Gastrocnemius medialis (tissue), 4 donors: Measurements from ENCODE around the gene RASL11A. TPM values are rescaled to one million over a fixed set of nuclear protein-coding genes. Genes with fewer than 3 reads are reported as not detected.
"Not testable (repeated sequence)": the region's sequence is repeated elsewhere in the genome, so short reads cannot be mapped to it uniquely, and the experiment has no call there.

ENCODE experiments used
- ATAC-seq, 2 donors: fragments of 150-250 bp; one replicate each; pipeline ENCODE4 v1.9.1; 2016
- DNase-seq, 2 donors: peaks; one replicate each; pipeline ENCODE4 v3.0.0-alpha.2; 2019
- H3K27ac ChIP-seq, 4 donors: fragments of 200-600 bp; sonication (generic); 1 replicate in 1 of 4; 2 replicates in 3 of 4; pipeline ENCODE4 v1.5.1; 2016 to 2018; ENCODE audit warnings: mild to moderate bottlenecking in 2 of 4, moderate library complexity in 1 of 4
- H3K27me3 ChIP-seq, 3 donors: fragments of 200-600 bp; sonication (generic) in 2 of 3; 1 replicate in 1 of 3; 2 replicates in 2 of 3; pipeline versions ENCODE4 v1.5.1 to v1.6.0; 2016 to 2019; ENCODE audit warnings: mild to moderate bottlenecking in 1 of 3, moderate library complexity in 1 of 3
- H3K36me3 ChIP-seq, 2 donors: fragments of 200-600 bp; sonication (generic) in 1 of 2; one replicate each; pipeline ENCODE4 v1.5.1; 2017 to 2018
- H3K4me1 ChIP-seq, 2 donors: fragments of 200-600 bp; sonication (generic) in 1 of 2; one replicate each; pipeline ENCODE4 v1.5.1; 2016 to 2017; ENCODE audit warnings: mild to moderate bottlenecking in 2 of 2
- H3K4me3 ChIP-seq, 4 donors: fragments of 200-600 bp; sonication (generic) in 3 of 4; 1 replicate in 1 of 4; 2 replicates in 3 of 4; pipeline ENCODE4 v1.5.1; 2016 to 2019; ENCODE audit warnings: mild to moderate bottlenecking in 2 of 4
- H3K9me3 ChIP-seq, 3 donors: fragments of 200-600 bp; sonication (generic) in 2 of 3; 1 replicate in 1 of 3; 2 replicates in 2 of 3; pipeline ENCODE4 v1.5.1; 2016 to 2019
- POLR2A ChIP-seq, 2 donors: fragments of 450-650 bp; IDR thresholded peaks; one replicate each; pipeline ENCODE4 v1.6.1; 2017; ENCODE audit warnings: antibody characterized with exemption in 2 of 2, mild to moderate bottlenecking in 2 of 2, moderate library complexity in 2 of 2
- in situ Hi-C, 4 donors: fragments of 200-750 bp; cut with MboI; loops; one replicate each; pipeline versions ENCODE4 v1.15.0 to v1.8.0; 2017; ENCODE audit warnings: low sequenced_read_pairs in 4 of 4
- intact Hi-C: fragments of 100-400 bp; cut with DNase I; formaldehyde crosslinking; loops from one replicate; pipeline ENCODE4 v1.15.1; 2023; ENCODE audit warnings: low total_unique reads
- total RNA-seq, 4 donors: library from RNA; depleted of rRNA; stranded (reverse); fragments of >200 nt; gene quantifications; one replicate each; pipeline versions ENCODE4 v1.1.0 to v1.2.3, GENCODE V29; 2016
- TF ChIP-seq, protein P1 (sequence below), 5 experiments: fragments of 450-650 bp in 3 of 5; fragments of 200-600 bp in 2 of 5; sonication (generic) in 2 of 5; IDR thresholded peaks in 4 of 5; conservative IDR thresholded peaks in 1 of 5; 1 replicate in 4 of 5; 2 replicates in 1 of 5; pipeline ENCODE4 v1.5.1; 2016 to 2019; ENCODE audit warnings: antibody characterized with exemption in 5 of 5, mild to moderate bottlenecking in 3 of 5, moderate library complexity in 3 of 5

The RASL11A gene
- total RNA-seq, 4 donors from 2014 or later, result 2.8 to 9.0 (median 5.7) TPM

DNA sequence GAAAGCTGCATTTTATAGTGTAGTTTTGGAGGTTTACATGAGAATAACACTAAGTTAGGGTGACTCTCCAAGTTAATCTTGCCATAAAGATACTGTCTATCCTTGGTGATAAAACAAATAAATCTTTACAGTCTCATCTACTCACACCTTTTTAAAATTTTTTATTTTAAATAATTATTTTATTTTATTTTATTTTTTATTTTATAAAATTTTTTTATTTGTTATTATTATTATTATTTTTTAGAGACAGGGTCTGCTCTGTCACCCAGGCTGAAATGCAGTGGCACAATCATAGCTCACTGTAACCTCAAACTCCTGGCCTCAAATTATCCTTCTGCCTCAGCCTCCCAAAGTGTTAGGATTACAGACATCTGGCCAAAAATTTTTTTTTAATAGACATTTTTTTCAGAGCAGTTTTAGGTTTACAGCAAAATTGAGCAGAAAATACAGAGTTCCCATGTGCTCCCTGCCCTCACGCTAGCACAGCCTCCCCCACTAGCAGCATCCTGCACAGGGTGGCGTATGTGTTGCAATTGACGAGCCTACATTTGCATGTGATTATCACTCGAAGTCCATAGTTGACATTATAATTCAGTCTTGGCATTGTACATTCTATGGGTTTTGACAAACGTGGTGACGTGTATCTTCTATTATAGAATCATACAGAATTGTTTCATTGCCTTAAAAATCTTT lies 41.0 kb downstream of the RASL11A start:
- TF ChIP-seq POLR2A (IDR thresholded peaks at IDR 0.05), result no peak
- TF ChIP-seq, protein P1, sequence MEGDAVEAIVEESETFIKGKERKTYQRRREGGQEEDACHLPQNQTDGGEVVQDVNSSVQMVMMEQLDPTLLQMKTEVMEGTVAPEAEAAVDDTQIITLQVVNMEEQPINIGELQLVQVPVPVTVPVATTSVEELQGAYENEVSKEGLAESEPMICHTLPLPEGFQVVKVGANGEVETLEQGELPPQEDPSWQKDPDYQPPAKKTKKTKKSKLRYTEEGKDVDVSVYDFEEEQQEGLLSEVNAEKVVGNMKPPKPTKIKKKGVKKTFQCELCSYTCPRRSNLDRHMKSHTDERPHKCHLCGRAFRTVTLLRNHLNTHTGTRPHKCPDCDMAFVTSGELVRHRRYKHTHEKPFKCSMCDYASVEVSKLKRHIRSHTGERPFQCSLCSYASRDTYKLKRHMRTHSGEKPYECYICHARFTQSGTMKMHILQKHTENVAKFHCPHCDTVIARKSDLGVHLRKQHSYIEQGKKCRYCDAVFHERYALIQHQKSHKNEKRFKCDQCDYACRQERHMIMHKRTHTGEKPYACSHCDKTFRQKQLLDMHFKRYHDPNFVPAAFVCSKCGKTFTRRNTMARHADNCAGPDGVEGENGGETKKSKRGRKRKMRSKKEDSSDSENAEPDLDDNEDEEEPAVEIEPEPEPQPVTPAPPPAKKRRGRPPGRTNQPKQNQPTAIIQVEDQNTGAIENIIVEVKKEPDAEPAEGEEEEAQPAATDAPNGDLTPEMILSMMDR (IDR thresholded peaks at IDR 0.05 in 4 of 5, conservative IDR thresholded peaks at IDR 0.05 in 1 of 5), result no peak
- H3K27me3 ChIP-seq, result peaks cover 0 to 3% (median 0%) of the 10 kb centered on the region in 3 donors
- no peaks in the 10 kb centered on the region for H3K9me3 ChIP-seq
- in situ Hi-C loops, result no loop called here
- H3K36me3 ChIP-seq, result no peaks in the 10 kb centered on the region
- ATAC-seq (no peak), DNase-seq (no peak)
- H3K4me1 ChIP-seq, result no peaks in the 10 kb centered on the region
- no peak overlapping the region for H3K4me3 ChIP-seq
- no peak overlapping the region for H3K27ac ChIP-seq
- intact Hi-C loops, result no loop called here

DNA sequence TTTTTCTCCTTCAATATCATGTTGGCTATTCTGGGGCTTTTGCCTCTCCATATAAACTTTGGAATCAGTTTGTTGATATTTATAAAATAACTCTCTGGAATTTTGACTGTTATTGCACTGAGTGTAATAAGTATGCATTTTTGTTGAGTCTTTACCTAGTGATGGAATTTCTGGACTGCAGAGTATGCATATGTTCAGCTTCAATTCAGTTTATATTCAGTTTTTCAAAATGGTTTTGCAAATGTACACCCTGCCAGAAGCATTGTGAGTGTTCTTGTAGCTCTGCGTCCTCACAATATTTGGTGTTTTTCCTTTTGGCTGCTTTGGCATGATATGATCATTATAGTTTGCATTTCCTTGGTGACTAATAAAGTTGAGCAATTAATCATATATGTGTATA lies 43.1 kb downstream of the RASL11A start:
- H3K4me1 ChIP-seq, result no peaks in the 10 kb centered on the region
- H3K36me3 ChIP-seq, result no peaks in the 10 kb centered on the region
- peaks cover 0 to 3% (median 0%) of the 10 kb centered on the region in 3 donors for H3K27me3 ChIP-seq
- intact Hi-C loops, result no loop called here
- in situ Hi-C loops, result no loop called here
- no peaks in the 10 kb centered on the region for H3K9me3 ChIP-seq
- no peak overlapping the region for H3K4me3 ChIP-seq
- ATAC-seq (no peak), DNase-seq (no peak)
- TF ChIP-seq POLR2A (IDR thresholded peaks at IDR 0.05), result no peak
- TF ChIP-seq, protein P1 (IDR thresholded peaks at IDR 0.05 in 4 of 5, conservative IDR thresholded peaks at IDR 0.05 in 1 of 5), result no peak
- H3K27ac ChIP-seq, result no peak overlapping the region

DNA sequence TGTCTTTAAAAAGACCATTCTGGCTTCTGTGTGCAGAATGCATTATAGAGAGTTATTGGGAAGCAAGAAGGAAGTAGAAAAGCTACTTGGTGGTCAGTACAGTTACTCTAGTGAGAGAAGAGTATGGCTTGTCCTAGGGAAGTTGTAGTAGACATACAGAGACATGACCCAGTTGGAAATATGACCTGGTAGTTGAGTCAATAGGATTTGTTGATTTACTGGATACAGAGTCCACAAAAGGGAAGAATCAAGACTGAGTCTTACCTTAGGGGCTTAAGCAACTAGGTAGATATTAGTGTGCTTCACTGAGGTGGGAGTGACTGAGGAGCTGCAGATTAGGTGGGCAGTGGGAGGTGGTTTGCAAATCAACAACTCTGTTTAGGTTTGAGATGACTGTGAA lies 48.8 kb downstream of the RASL11A start:
- peaks cover 0 to 6% (median 3%) of the 10 kb centered on the region in 3 donors for H3K27me3 ChIP-seq
- no peak overlapping the region for H3K4me3 ChIP-seq
- no peaks in the 10 kb centered on the region for H3K36me3 ChIP-seq
- no peaks in the 10 kb centered on the region for H3K4me1 ChIP-seq
- TF ChIP-seq POLR2A (IDR thresholded peaks at IDR 0.05), result no peak
- TF ChIP-seq, protein P1 (IDR thresholded peaks at IDR 0.05 in 4 of 5, conservative IDR thresholded peaks at IDR 0.05 in 1 of 5), result no peak
- no peak for DNase-seq
- in situ Hi-C loops, result no loop called here
- H3K9me3 ChIP-seq, result no peaks in the 10 kb centered on the region
- intact Hi-C loops, result no loop called here
- no peak overlapping the region for H3K27ac ChIP-seq
- no peak for ATAC-seq

DNA sequence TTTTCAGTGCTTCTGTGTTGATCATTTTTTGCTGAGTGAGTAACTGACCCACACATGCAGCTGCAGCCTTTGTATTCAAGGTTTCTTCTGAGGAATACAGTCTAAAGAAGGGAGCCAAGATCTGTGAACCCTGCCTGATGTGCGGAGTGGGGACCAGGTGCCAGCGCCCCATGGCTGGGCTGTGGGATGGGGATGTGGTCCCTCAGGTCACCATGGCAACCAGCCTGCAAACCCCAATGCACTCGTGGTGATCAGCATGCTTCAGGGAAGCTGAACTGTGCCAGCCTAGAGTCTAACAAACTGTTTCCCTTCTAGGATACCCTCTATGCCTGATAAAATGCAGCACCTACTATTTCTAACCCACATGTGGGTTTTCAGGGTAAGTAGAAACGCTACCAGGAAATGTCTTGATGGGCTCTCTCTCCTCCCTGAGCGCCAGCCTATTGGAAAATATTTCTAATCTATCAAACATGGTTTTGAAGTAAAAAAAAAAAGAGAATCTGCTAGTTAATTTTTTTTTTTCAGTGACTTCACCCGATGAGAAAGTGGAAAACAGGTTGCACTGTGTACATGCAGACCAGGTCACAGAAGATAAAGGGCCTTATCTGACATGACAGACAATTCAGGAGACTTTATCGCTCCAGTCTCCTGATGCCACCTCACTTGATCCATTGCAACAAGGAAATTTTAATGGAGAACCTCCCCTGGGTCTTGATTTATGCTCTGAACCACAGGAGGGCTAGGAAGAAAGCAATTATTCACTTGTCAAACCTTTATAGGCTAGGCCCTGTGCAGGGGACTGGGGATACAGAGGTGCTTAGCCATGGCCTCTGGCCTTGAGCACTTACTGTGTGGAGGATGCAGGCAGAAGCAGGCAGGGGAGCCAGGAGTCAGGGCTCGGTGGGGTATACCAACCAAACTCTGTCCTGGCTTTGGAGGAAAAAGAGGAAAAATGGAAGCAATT lies 51.1 kb downstream of the RASL11A start:
- Histone ChIP-seq H3K9me3 (no peaks in the 10 kb centered on the region), H3K4me1 (no peaks in the 10 kb centered on the region), H3K27me3 (peaks cover 0 to 3% (median 3%) of the 10 kb centered on the region in 3 donors), H3K27ac (no peak overlapping the region), H3K36me3 (no peaks in the 10 kb centered on the region), H3K4me3 (no peak overlapping the region)
- DNase-seq (no peak), ATAC-seq (no peak)
- in situ Hi-C loops, result no loop called here
- no peak for TF ChIP-seq POLR2A (IDR thresholded peaks at IDR 0.05)
- TF ChIP-seq, protein P1 (IDR thresholded peaks at IDR 0.05 in 4 of 5, conservative IDR thresholded peaks at IDR 0.05 in 1 of 5), result no peak
- intact Hi-C loops, result no loop called here

DNA sequence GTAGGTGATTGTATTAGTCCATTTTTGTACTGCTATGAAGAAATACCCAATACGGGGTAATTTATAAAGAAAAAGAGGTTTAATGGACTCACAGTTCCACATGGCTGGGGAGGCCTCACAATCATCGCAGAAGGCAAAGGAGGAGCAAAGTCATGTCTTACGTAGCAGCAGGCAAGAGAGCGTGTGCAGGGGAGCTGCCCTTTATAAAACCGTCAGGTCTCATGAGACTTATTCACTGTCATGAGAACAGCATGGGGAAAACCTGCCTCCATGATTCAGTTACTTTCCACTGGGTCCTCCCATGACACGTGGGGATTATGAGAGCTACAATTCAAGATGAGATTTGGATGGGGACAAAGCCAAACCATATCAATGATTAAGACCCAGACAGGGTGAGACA lies 51.8 kb downstream of the RASL11A start:
- H3K4me1 ChIP-seq, DNase-seq, intact Hi-C loops, H3K27me3 ChIP-seq, ATAC-seq, H3K36me3 ChIP-seq, H3K27ac ChIP-seq, in situ Hi-C loops, H3K9me3 ChIP-seq, H3K4me3 ChIP-seq: not testable (repeated sequence)
